Measurements from ENCODE around the gene WDR93. TPM values are rescaled to one million over a fixed set of nuclear protein-coding genes. Genes with fewer than 3 reads are reported as not detected.

The WDR93 gene
- total and polyA plus RNA-seq, 10 donors = 0.09 to 0.11 TPM; not detected in 8

- Histone ChIP-seq H3K27ac (no peak overlapping the region), H3K9me3 (no peaks in the 10 kb centered on the region), H3K36me3 (no peaks in the 10 kb centered on the region), H3K4me1 (no peaks in the 10 kb centered on the region), H3K4me3 (no peak overlapping the region), H3K27me3 (replicated peaks in 1 of 7) (no peaks in the 10 kb centered on the region)
- TF ChIP-seq, protein P1, sequence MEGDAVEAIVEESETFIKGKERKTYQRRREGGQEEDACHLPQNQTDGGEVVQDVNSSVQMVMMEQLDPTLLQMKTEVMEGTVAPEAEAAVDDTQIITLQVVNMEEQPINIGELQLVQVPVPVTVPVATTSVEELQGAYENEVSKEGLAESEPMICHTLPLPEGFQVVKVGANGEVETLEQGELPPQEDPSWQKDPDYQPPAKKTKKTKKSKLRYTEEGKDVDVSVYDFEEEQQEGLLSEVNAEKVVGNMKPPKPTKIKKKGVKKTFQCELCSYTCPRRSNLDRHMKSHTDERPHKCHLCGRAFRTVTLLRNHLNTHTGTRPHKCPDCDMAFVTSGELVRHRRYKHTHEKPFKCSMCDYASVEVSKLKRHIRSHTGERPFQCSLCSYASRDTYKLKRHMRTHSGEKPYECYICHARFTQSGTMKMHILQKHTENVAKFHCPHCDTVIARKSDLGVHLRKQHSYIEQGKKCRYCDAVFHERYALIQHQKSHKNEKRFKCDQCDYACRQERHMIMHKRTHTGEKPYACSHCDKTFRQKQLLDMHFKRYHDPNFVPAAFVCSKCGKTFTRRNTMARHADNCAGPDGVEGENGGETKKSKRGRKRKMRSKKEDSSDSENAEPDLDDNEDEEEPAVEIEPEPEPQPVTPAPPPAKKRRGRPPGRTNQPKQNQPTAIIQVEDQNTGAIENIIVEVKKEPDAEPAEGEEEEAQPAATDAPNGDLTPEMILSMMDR (IDR thresholded peaks at IDR 0.05 in 8 of 11, conservative IDR thresholded peaks at IDR 0.05 in 3 of 11) = no peak
- TF ChIP-seq POLR2A (IDR thresholded peaks at IDR 0.05) = no peak
- no peak for TF ChIP-seq POLR2AphosphoS5 (IDR thresholded peaks at IDR 0.05)
- intact Hi-C loops (cut with DNase I; ENCODE audit: low total_unique reads) = loop anchor here (10.0 kb wide), 1 partner anchor 317 kb away; no protein-coding TSS in a partner anchor
- WGBS, 5 donors = 48 to 80% (median 71%) methylated on average over 5 to 8 of the region's 8 CpGs
- peak; percentile 47 for DNase-seq
These were observed 76.9 kb downstream of the WDR93 start for GRCh38 chr15:89767411-89767915.

GRCh38 chr15:89768071-89768500 lies 77.5 kb downstream of the WDR93 start:
- H3K27me3 ChIP-seq (replicated peaks in 1 of 7) = no peaks in the 10 kb centered on the region
- TF ChIP-seq, protein P1 (IDR thresholded peaks at IDR 0.05 in 8 of 11, conservative IDR thresholded peaks at IDR 0.05 in 3 of 11) = no peak
- no peak for TF ChIP-seq POLR2A (IDR thresholded peaks at IDR 0.05)
- TF ChIP-seq POLR2AphosphoS5 (IDR thresholded peaks at IDR 0.05) = no peak
- no peaks in the 10 kb centered on the region for H3K9me3 ChIP-seq
- intact Hi-C loops (cut with DNase I; ENCODE audit: low total_unique reads) = loop anchor here (10.0 kb wide), 1 partner anchor 317 kb away; no protein-coding TSS in a partner anchor
- no peak overlapping the region for H3K4me3 ChIP-seq
- no peak for DNase-seq
- no peaks in the 10 kb centered on the region for H3K36me3 ChIP-seq
- H3K4me1 ChIP-seq = no peaks in the 10 kb centered on the region
- no peak overlapping the region for H3K27ac ChIP-seq
- WGBS, 5 donors = 79 to 84% (median 83%) methylated on average over 4 to 7 of the region's 7 CpGs

- Histone ChIP-seq H3K27me3 (replicated peaks in 1 of 7) (no peaks in the 10 kb centered on the region), H3K9me3 (no peaks in the 10 kb centered on the region), H3K27ac (no peak overlapping the region), H3K4me1 (no peaks in the 10 kb centered on the region), H3K4me3 (no peak overlapping the region), H3K36me3 (no peaks in the 10 kb centered on the region)
- no peak for DNase-seq
- 67 to 87% (median 82%) methylated on average over 3 of the region's 3 CpGs for WGBS, 5 donors
- no peak for TF ChIP-seq POLR2A (IDR thresholded peaks at IDR 0.05)
- TF ChIP-seq, protein P1 (IDR thresholded peaks at IDR 0.05 in 8 of 11, conservative IDR thresholded peaks at IDR 0.05 in 3 of 11) = no peak
- intact Hi-C loops (cut with DNase I; ENCODE audit: low total_unique reads) = loop anchor here (10.0 kb wide), 1 partner anchor 315 kb away; no protein-coding TSS in a partner anchor
These were observed 78.8 kb downstream of the WDR93 start for GRCh38 chr15:89769366-89769765.

GRCh38 chr15:89770041-89770440 lies 79.4 kb downstream of the WDR93 start:
- Histone ChIP-seq H3K4me1 (no peaks in the 10 kb centered on the region), H3K9me3 (no peaks in the 10 kb centered on the region), H3K27ac (no peak overlapping the region), H3K36me3 (no peaks in the 10 kb centered on the region), H3K27me3 (replicated peaks in 1 of 7) (peaks cover 0 to 4% (median 0%) of the 10 kb centered on the region in 7 donors), H3K4me3 (no peak overlapping the region)
- intact Hi-C loops (cut with DNase I; ENCODE audit: low total_unique reads) = no loop called here
- 80 to 85% (median 84%) methylated on average over 3 of the region's 3 CpGs for WGBS, 5 donors
- DNase-seq = no peak
- TF ChIP-seq POLR2AphosphoS5 (IDR thresholded peaks at IDR 0.05) (no peak), POLR2A (IDR thresholded peaks at IDR 0.05) (no peak)
- TF ChIP-seq, protein P1 (IDR thresholded peaks at IDR 0.05 in 8 of 11, conservative IDR thresholded peaks at IDR 0.05 in 3 of 11) = no peak

Measured in spleen (tissue), 11 donors.